HS-5 (cell line): ENCODE results near the gene CLEC16A.

Experiments
- DNase-seq: peaks from one replicate; pipeline ENCODE4 v3.0.0-alpha.2; 2012; ENCODE audit warnings: low read depth

CLEC16A gene

DNA sequence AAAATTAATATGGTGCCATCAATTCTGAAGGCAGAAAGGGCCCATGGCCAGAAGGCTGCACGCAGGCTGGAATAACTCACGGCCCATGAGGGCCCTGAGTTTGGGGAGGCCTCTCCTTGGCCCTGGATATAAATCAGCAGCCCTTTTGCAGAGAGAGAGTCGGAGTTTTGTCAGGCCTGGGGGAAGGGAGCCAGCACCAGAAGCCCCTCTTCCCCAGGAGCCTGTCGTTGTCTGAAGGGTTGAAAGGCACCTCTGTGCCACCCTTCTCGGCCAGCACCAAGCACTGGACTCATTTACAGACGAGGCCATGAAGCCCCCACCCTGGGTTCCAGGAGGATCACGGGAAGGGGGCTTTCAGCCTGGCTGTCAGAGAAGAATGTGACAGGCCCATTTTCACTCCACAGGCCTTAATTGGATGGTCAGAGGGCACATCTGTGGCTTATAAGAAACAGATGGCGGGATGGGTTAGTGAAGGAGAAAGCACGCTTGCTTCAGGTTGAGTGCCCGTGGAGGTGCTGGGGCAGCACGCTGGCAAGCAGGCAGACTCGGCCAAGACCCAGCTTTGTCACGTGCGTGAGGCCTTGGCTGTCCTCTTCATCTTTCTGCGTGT, 140.6 kb downstream of the CLEC16A start:
- DNase-seq = no peak

- no peak for DNase-seq
Observed at GRCh38 chr16:11085916-11086315, 141.6 kb downstream of the CLEC16A start.

GRCh38 chr16:11087691-11088073, 143.3 kb downstream of the CLEC16A start:
- DNase-seq = no peak

GRCh38 chr16:11088074-11088730, 143.8 kb downstream of the CLEC16A start:
- DNase-seq = no peak

DNA sequence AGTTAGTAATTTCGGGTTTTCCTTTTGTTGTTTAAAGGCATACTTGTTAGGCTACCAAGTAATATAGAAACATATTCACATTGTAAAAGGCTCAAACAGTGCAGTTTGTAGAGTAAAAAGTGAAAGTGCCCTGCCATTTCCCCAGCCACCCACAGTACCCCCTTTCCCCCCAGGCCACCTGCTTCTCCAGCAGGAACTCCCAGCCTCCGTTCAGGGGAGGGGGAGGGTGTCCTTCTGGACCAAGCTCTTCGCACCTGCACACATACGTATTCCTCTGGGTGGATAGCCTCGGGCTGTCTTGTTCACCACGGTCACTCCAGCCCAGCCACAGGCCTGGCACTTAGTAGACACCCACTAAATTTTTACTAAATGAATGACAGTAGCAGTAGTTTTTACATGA, 144.5 kb downstream of the CLEC16A start:
- no peak for DNase-seq

DNA sequence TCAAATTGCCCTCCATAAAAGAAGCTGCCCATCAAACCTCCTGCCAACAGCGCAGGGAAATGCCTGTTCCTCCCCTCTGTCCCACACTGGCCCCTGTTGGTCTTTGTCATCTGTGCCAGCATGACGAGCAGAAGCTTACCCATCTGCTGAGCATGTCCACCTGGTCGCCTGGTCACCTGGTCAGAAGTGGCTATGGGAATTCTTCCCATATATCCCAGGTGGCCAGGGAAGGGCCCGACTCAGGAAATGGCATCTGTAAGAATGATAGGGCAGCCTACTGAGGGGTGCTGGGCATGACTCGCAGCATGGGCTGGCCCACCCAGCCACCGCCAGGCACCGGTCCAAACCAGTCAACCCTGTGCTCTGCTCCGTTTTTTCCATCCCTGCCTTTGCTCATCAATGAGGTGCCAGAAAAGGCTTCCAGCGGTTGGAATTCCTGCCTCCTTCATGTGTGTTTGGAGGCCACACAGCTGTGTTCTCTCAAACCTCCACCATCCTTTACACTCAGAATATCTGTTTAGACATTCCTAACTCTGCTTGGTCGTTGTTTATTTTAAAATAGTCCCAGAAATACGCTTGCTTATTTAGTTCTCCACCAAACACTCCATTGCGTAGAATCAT, 145.2 kb downstream of the CLEC16A start:
- DNase-seq = no peak

DNA sequence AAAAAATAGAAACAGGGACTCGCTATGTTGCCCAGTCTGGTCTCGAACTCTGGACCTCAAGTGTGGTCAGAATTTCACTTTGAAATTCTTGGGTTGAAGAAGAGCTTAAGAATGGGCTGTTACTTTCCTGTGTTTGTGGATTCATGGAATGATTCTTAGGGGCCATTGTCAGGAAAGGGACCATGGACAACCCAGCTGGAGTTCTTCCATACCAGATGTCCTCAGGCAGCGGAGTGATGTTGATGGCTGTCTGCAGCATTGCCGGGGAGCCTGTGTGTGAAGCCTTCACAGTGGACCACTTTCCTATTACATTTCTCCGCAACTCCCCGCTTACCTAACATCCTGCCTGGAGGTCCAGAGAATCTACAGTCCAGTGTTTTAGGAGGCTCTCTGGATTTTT, 145.9 kb downstream of the CLEC16A start:
- no peak for DNase-seq

GRCh38 chr16:11091021-11091785, 146.8 kb downstream of the CLEC16A start:
- no peak for DNase-seq

DNA sequence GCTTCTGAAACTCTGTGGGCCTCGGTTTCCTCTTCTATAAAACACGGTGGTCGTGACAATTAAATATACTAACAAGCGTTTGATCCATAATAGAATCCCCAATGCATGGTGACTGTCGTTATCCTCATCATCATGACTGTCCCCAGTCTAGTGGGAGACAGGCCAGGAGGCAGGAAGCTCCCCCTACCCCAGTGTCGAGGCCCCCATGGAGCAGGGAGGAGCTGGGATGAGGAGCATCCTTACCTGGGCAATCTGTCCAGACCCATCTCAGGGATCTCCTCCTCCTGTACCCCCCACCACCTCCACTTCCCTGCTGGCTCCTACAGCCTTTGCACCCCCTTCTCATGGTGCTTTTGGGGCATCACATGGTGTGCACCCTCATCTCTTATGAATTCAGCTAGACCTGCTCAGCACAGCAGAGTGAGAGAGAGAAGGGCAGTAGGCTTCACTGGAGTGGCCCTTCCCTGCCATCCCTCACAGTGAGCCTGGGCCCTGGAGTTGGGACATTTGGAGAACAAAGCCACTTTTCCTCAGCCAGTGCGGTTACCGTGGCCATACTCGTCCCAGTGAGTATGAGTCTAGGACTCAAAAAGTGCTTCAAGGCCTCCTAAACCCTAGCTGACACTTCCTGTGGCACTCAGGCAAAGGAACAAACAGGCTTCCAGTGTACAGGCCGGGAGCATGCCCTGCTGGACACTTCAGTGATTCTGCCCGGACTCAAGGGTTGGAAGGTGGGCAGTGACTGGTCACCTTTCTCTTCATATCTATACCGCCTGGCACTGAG, 148.6 kb downstream of the CLEC16A start:
- DNase-seq = no peak

GRCh38 chr16:11093572-11094074, 149.3 kb downstream of the CLEC16A start:
- no peak for DNase-seq

DNA sequence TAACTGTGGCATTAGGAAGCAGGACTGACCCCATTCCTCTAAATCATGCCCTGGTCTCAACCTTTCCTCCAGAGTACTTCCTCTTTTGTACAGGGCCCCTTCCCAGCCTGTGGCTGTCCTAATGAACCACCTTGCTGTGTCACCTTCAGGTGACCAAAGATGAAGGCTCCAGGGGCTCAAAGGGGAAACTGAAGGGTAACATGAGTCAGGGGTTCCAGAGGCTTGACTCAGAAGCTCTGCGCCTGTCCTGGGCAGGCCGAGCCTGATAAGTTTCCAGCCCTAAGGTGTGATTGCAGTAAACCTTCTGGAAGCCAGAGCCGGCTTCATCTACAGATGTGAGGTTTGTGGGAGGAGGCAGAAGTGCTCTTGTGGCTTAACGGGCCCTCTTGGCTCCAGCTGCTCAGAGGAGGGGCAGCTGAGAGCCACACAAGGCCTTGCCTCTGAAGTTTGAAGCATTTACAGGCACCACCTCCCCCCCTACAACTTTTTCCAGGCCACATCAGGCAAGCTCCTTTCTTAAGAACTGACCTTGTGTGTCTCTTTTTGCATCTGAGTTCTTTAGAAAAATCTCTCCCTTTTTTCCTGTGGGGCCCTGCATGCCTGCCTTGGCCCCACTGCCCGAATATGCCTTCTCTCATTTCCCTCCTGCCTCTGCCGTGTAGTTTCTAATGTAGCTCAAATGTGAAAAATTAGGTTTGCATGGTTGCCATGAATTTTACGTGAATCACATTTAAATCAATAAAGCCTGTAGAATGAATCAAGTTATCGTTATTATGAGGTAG, 149.9 kb downstream of the CLEC16A start:
- DNase-seq = no peak

GRCh38 chr16:11094857-11095565, 150.6 kb downstream of the CLEC16A start:
- no peak for DNase-seq

DNA sequence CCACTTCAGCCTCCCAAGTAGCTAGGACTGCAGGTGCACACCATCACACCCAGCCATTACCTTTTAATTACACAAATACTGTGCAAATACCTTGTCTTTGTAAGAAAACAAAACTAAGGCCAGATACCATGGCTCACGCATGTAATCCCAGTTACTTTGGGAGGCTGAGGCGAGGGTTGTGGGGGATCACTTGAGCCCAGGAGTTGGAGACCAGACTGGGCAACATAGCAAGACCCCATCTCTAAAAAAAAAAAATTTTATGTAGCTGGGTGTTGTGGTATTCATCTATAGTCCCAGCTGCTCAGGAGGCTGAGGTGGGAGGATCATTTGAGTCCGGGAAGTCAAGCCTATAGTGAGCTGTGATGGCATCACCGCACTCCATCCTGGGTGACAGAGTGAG, 151.6 kb downstream of the CLEC16A start:
- no peak for DNase-seq

GRCh38 chr16:11097094-11097786, 152.9 kb downstream of the CLEC16A start:
- no peak for DNase-seq

DNA sequence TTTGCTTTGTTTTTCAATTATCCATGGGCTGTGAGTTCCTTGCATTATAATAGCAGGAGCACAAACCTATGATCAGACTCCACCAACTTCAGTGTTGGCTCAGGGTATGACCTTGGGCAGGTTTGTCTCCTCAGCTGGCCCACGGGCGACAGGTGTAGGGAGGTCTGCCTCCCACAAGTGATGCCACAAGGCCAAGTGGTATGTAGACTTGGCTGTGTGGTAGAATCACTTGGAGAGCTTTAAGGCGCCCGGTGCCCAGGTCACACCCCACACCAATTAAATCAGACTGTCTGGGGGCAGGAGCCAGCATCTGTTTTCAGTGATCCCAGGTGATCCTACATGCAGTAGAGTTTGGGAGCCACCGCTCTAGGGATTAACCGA, 153.4 kb downstream of the CLEC16A start:
- no peak for DNase-seq

DNA sequence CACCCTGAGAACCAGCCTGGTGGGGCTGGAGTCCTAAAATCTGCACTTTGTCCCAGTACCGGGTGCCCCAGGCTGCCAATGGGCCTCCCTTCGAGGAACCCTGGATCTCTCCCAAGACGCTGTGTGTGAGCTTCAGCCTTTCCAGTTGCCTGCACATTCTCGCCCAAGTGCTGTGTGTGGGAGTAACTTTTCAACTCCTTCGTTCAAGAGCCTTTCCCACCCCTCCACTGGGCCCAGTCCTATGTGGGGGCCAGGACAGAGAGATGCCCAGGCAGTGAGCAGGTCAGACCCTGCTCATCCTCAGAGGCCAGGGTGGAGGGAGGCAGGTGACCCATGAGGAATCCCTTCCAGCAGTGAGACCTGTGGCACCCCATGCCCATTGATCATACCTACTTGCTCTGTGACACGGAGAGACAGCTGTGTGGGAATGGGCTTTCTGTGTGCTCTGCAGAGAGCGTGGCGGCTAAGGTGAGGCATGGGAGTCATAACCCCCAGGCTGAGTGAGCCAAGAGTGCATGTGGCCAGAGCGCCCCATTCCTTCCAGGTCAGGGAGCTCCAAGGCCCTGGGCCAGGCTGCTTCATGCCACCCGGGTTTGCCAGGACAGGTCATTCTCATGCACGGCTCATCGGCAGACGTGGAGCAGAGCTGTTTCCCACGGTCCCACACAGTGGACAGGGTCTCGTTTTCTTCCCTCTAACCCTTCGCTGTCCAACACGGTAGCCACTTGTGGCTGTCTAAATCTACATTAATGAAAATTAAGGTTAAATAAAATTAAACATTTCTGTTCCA, 154.4 kb downstream of the CLEC16A start:
- DNase-seq = no peak

GRCh38 chr16:11099672-11100205, 155.4 kb downstream of the CLEC16A start:
- DNase-seq = no peak

DNA sequence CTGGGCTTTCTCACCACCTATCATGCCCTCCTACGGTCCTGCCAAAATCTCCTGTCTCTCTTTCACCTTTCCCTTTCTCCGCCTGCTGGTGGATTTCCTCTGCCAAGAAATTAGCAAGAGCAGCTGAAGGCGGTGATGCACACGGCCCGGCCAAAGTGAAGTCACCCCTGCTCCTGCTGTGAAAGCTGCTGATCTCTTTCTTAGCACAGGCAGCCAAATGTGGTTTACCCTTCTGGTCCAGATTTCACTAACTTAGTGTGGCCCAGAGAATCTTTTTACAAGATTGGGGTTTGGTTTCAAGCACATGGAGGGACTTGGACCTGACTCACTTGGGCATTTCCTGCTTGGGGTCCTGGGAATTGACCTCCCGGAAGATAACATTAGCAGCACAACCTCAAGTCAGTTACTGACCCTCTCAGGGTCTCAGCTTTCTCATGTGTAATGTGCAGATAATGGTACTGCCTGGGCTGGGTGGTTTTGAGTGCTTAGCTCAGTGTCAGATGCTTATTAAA, 155.9 kb downstream of the CLEC16A start:
- DNase-seq = peak; percentile 88

GRCh38 chr16:11101283-11101682, 156.9 kb downstream of the CLEC16A start:
- DNase-seq = no peak
